HG03108 (cell line): Measurements from ENCODE around the gene GRAP.

ENCODE experiments used
- ATAC-seq: cut with Tn5 transposase; IDR thresholded peaks from one replicate; pipeline ENCODE4 v1.9.1; 2021; ENCODE audit warnings: moderate library complexity; ENCODE audit not compliant: unreplicated experiment

GRAP gene

DNA sequence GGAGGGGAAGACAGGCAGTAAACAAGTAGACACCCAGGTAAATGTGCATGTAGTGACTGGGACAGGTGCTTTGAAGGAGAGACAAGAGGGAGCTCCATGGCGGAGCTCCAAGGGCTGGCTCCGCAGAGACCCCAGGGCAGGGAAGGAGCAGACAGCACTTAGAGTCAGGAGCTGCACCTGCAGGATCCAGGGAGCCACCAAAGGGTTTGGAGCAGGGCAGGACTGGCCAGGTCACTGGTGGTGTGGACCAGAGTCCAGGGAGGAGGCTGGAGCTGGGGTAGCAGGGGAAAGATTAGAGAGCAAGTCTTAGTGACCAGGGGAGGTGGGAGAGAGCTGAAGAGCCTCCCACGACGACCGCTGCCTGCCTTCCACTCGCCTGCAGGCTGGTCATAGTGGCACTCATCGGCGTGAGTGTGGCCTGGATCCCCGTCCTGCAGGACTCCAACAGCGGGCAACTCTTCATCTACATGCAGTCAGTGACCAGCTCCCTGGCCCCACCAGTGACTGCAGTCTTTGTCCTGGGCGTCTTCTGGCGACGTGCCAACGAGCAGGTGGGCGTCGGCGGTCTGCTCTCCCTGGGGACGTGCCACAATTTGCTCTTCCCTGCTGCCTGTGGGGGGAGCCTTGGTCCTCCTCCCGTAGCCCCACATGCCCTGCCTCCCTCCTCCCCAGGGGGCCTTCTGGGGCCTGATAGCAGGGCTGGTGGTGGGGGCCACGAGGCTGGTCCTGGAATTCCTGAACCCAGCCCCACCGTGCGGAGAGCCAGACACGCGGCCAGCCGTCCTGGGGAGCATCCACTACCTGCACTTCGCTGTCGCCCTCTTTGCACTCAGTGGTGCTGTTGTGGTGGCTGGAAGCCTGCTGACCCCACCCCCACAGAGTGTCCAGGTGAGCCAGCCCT, 27.5 kb downstream of the GRAP start:
- no peak for ATAC-seq

DNA sequence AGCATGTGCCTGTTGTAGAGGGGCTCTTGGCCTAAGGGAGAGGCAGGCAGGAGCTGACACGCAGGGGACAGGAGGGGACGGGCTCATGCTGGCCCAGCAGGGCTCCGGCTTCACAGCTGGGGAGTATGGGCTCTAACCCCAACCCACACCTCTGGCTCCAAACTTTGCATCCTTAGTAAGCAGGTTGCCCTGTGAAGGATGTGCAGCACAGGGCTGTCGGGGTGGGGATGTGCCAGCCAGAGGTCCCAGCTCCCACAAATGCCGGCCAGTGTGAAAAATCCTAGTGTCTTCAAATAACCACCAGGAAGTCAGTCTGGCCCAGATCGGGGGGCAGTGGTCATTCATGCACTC, 28.2 kb downstream of the GRAP start:
- no peak for ATAC-seq

DNA sequence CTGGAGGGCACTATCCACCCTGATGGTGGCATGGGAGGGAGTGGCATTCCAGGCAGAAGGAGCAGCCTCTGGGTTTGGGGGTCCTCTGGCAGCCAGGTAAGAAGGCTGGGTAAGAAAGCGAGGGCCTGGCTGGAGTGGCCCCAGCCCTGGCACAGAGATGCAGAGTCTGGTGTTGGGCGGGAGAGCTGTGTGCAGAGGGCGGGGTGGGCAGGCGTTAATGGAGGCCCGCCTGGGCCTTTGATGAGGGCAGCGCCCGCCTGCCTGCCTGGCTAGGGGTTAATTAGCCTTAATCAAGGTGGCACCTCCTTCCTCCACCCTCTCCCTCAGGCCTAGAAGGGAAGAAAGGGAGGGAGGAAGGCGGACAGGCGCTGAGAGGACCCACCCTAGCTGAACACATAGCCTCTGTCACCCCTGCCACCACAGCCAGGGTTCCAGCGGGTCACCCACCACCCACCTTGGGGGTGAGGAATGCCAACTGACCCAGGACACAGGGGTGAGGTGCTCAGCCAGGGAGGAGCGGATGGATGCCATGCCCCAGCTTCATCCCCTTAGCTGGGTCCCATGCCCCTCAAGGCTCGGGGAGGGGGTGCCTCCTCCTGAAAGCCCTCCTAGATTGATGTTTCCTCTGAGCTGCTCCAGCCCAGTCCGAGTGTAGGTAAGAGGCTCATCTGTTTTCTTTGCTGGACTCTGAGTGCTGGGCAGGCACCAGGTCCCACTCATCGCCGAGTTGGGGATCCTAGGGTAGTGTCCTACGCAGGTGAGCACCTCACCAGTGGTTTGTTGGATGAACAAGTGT, 28.8 kb downstream of the GRAP start:
- ATAC-seq = no peak

DNA sequence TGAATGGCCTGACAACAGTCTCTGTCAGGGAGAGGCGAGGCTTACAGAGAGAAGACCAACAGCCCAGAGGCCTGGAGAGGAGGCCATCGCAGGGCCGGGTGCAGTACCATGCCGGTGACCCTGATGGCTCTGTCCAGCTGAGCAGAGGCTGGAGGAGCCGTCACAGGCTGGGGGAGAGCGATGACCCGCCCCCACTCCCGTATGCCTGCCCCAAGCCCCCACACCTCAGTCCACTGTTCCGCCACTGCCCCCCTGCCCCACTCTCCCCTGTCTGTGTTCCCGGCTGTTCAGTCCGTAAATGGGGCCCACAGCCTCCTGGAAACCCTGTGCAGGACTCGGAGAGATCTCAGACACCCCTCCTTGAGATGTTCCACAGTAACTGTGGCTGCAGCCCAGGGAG, 29.4 kb downstream of the GRAP start:
- no peak for ATAC-seq

DNA sequence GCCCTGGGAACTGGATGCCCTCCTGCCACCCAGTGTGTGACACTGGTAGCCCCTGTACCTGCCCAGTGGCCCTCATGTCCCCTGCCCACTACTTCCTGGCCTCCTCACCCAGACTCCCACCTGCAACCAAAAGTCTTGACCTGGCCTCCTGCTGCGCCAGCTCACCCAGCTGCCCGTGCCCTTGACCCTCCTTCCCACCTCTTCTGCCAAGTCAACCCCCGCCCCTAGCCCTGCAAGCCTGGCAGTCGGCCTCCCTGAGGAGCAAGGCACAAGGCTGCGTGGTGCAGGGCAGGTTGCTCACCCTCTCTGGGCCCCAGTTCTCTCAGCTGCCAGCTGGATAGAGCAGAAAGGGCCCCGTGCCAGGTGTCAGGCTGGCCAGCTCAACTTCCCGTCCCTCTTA, 29.9 kb downstream of the GRAP start:
- no peak for ATAC-seq

DNA sequence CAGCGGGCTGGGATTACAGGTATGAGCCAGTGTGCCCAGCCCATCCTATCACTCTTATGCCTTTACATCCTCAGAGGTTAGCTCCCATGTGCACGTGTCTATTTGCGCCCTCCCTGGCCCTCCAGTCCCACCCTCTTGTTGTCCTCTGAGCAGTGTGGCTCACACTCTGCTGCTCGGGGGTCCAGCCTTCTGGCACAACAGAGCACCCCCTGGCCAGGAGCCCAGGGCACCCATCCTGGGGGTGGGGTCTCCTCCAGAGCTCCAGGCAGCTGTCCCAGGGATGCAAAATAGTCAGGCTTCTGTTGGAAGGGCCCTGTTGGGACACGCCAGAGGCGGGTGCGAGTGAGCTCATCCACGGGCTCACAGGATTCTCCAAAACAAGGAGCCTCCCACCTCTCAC, 30.5 kb downstream of the GRAP start:
- ATAC-seq = no peak

DNA sequence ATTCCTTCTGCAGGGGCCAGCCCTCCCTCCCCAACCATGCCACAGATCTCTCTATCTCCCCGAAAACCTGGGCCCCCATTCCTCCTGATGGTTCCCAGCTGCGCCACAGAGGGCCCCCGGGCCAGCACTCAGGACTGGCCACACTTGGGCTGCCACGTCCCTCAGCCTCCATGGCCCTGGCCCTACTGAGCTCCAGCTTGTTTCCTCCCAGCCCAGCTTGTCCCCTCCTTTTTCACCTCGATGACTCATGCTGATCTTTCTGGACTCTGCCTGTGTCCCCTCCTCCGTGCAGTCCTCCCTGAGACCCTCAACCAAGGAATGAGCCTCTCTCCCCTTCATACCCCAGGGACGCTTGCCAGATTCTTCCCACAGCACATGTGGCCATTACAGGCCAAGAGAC, 31.3 kb downstream of the GRAP start:
- ATAC-seq = no peak

DNA sequence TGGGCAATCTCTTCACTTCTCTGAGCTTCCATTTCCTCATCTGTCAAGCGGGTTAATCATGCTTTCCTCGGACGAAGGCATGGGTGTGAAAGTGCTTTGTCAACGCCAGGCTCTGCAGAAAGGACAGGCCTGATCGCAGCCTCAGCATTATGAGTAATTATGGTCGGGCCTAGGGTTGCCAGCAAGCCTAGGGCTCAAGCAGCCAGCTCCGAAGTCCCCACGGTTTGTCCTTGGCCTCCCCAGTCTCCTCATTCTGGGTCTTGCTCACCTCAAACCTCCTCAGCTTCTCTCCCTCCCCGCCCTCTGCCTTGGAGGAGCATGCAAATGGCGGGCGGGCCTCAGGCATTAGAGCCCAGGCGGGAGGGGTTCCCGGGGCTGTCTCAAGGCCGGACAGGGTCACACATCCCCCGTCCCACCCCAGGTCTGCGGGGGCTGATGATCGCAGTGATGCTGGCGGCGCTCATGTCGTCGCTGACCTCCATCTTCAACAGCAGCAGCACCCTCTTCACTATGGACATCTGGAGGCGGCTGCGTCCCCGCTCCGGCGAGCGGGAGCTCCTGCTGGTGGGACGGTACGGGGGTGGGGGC, 32.0 kb downstream of the GRAP start:
- no peak for ATAC-seq

DNA sequence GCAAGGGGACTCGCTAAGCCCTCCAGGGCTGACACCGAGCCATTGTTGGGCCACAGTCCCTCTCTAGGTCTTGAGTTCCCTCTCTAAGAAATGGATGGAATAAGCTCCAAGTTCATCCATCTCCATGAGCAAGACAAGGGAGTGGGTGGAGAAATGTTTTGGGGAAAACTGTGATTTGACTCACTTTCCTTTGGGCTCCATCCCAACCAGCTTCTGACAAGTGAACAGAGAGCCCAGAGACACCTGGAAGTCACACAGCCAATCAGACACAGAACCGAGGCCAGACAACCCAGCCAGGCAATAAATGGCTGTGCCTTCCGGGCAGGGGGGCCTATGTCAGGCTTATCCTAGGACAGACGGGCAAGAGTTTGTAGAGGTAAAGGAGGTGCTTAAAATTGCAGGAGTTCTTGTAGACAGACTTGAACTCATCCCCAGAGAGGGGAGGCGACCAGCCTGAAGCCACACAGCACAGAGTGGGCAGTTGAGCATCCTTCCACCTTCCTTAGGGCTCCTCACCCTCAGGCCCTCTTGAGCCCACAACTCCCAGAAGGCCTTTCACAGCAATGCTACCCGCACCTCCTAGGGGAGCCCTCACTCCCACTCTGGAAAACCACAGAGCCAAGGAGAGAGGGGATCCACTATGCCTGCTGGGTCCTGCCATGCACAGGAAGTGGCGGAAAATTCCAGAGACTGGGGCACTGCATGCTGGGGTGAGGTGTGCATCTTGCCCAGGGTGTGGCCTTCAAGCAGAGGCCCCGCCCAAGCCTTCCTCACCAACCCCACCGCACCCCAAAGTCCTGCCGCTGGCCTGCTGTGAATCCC, 32.7 kb downstream of the GRAP start:
- no peak for ATAC-seq

DNA sequence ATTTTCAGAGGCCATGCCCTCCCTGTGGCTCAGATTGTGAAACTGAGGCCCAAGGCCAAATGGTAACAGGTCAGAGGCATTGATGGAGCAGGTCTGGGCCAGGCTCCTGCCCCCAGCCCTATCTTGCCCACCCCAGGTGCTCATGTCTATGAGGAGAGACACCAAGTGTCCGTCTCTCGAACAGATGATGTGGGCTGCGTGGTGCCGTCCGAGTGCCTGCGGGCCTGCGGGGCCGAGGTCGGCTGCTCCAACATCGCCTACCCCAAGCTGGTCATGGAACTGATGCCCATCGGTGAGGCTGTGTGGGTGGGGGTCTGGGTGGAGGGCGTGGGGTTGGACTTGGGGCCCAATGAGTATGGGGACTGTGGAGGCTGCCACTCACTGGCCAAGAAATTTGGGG, 33.5 kb downstream of the GRAP start:
- no peak for ATAC-seq

DNA sequence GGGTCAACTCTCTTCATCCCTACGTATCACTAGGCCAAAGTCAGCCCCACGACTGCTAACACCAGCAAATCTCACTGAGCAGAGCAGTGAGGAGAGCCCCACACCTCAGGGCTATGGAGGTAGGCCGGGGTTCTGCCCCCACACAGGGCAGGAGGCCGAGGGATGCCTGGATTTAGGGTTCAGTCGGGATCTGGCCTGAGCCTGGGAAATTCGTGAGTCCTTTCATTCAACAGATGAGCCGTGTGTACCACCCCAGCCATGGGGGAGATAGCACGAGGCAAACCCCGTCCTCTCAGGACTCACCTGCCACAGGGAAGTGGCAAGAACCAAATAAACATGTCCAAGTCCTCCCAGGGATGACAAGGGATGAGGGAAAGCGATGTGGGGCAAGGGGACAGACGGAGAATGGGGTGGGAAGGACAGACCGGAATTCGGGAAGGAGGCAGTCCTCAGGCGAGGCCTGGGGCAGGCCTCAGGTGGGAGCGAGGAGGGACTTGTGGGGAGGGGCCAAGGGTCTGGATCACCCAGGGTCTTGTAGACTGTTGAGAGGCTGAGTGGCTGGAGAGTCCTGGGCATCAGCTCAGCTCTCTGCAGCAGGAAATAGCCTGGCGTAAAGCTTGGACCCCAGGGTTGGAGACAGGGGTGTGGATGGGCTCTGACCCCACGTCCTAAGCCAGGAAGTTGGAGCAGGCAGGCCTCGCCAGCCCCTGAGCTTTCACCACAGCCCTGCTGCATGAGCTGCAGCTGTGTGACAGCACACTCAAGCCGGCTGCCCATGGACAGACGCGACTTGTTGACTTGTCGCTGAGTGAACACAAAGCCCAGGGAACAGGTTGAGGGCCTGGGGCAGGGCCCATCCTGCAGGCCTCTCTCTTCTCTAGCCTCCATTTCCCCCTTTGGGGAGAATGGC, 34.3 kb downstream of the GRAP start:
- ATAC-seq = no peak

DNA sequence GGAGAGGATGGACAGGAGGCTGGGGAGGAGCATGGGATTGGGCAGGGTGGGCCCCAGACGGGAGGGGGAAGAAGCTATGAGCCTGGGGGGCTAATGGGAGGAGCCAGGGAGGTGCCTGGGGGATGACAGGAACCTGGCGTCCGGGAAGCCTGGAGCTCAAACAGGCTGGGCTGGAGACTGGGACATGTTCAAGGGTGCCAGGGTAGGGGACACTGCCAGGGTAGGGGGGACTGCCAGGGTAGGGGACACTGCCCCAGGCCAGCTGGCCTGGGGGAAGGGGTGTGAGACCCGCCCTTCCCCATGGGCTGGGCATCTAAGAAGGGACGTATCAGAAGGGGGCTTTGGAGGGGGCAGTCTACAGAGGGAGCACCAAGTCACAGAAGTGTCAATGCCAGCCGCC, 35.2 kb downstream of the GRAP start:
- ATAC-seq = no peak

DNA sequence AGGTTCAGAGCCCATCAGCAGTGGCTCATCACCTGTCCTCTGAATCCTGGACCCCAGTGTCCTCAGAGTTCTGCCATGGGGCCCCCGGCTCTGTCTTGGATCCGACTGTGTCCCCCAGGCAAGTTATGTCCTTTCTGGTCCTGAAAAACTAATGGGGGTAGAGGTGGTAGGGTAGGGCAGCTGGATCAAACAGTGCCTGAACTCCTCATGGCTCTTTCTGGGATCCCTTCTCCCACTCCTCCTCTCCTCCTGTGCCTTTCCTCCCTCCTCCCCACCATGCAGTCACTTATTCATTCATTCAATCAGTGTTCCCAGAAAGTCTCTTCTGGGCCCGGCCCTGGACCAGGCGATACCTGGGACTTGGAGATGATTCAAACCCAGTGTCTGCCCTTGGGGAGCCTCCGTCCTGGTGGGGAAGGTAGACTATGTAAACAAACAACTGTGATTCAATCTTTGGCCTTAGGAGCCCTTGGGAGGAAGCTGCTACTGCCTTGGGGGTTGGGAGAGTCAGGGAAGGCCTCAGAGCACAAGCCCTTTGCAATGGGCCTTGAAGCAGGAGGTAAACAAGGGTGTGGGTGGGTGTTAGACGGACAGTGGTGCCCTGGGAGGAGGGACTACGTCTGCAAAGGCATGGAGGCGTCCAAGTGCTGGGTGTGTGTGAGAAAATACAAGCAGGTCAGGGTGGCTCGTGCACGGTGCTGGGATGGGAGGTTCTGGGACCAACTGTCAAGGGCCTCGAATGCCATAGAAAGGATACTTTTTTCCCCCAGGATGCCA, 35.8 kb downstream of the GRAP start:
- ATAC-seq = no peak

DNA sequence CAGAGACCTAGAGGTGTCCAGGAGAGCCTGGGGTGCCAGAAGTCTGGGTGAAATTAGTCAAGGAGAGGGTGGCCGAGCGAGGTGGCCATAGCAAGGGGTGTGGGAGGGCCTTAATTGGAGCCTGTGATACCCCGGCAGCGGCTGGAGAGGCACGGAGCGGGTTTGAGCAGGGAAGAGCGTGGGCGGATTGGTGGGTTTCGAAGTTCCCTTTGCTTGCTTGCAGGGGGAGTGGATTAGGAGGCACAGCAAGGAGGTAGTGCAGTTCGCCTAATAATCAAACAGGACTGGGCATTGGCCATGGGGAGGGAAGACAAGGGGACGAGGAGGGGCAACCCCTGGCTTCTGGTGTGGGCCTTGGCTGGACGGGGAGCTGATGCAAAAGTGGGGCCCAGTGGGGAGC, 36.8 kb downstream of the GRAP start:
- ATAC-seq = no peak

DNA sequence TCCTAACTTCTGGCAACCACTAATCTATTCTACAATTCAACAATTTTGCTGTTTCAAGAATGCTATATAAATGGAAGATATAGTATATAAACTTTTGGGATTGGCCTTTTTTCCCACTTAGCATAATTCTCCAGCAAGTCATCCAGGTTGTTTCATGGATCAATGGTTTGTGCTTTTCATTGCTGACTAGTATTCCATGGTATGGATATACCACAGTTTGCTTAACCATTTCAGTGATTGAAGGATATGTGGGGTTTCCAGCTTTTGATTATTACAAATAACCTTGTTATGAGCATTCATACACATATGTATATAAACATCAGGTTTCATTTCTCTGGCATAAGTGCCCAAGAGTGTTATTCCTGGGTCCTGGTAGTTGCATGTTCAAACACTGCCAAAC, 40.1 kb downstream of the GRAP start:
- no peak for ATAC-seq

DNA sequence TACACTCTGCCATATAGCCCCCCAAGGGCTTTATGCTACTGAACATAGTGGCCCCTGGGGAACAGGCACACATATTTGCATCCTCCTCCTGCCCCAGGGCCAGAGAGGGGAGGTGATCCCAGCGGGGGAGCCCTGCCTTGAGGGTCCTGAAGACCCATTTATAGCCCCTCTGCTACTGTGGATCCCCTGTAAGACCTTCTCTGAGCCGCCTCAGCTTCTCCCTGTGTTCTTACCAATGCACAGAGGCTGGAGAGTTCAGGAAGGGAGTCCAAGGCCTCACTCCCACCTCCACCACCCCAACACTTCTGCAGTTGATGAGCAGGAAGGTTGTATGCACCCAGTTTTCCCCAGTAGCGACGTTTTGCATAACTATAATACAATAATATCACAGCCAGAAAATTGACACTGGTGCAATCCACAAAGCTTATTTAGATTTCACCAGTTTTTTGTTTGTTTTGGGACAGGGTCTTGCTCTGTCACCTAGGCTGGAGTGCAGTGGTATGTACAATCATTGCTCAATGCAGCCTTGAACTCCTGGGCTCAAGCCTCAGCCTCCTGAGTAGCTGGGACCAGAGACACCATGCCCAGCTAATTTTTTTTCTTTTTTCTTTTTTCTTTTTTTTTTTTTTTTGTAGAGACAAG, 40.8 kb downstream of the GRAP start:
- ATAC-seq = no peak

DNA sequence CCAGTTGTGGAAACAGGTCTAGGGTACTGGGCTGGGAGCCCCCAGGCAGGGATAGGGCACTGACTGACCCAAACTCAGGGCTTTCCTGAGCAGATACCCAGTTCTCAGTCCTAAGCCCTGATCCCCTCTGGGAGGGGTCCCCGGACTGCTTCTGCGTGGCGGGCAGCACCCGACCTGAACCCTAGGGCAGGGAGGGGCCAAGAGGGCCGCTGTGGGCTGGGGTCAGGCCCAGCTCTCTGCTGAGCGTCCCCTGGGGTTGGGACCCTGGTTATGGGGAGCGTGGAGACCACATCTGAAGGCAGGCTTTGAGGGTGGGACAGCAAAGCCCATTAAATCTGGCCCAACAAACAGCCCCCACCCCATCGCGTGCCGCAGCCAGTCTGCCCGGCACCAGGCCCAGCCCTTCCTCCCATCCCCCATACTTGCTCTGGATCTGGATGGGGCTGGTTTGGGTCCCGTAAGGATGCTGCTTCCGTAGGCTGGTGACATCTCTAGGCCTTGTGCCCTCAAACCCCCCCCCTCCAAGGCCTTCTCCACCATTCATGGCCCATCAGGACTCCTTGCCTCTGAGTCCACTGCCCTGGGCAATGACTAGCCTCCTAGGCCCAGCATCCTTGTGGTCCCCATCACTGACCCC, 41.5 kb downstream of the GRAP start:
- no peak for ATAC-seq

DNA sequence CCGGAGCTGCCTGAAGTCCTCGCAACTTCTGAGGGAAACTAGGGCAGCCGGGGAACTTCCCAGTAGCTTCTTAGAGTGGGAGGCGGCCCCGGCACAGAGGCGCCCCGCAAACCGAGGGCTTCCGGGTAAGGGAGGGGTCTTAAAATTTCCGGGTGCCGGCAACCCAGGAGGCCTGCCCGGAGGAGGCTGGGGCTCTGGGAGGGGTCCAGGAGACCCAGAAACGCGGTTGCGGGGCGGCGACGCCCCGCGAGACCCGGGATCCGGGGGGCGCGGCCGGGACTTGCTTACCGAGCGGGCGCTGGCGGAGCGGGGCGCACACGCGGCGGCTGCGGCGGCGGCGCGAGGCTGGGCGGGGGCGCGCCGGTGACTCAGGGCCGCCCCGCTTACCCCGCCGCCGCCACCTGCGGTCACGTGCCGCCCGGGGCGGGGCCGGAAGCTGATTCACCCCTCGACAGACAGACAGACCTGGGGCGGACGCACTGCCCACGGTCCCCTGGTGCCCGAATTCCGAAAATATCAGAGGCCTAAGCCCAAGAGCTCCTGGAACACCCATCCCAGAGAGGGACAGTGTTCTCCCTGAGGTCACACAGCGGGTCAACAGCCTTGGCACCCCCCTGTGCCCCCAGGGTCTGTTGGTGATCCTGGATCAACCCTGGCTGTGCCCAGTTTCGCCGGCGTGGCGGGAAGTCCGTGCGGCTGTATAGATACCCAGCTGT, 42.2 kb downstream of the GRAP start, which contains the start of gene FAM83G:
Gene FAM83G (minus strand): TSS at position 344 of the 716 bp plus-strand sequence. CDS start 723 bp downstream, outside the sequence.
- peak; percentile 87 for ATAC-seq
